Fibroblast of lung (primary cell): ENCODE data around the gene ASCC3.

Source experiments
- CTCF ChIP-seq, 2 donors: IDR thresholded peaks in 1 of 2; conservative IDR thresholded peaks in 1 of 2; 1 replicate in 1 of 2; 2 replicates in 1 of 2; pipeline ENCODE4 v1.5.1; 2011 to 2012; ENCODE audit warnings: low read length in 2 of 2, control low read depth in 1 of 2, inconsistent platforms in 1 of 2, low read depth in 1 of 2, mild to moderate bottlenecking in 1 of 2
- EZH2 ChIP-seq: IDR thresholded peaks from 2 replicates; pipeline ENCODE4 v1.5.1; 2012; ENCODE audit warnings: low read length, control low read depth, mild to moderate bottlenecking; ENCODE audit errors: missing control alignments

GRCh38 chr6:100549406-100550167 lies 331.5 kb downstream of the ASCC3 start:
- no peak for TF ChIP-seq CTCF (conservative IDR thresholded peaks at IDR 0.05 in 1 of 2, IDR thresholded peaks at IDR 0.05 in 1 of 2; ENCODE audit: low read depth in 1 of 2, low read length in 2 of 2)
- no peak for TF ChIP-seq EZH2
